Stimulated activated naive B cell treated with anti-CD40 and anti-IgM and Interleukin-4, amounts not matched to agents 10 μg/mL and 1 μg/mL and 100 μg/mL, for 72 hours (primary cell): Measurements from ENCODE around the gene SPATA31C2.

Experiments
- ATAC-seq, 2 donors: fragments of 150-1000 bp; cut with Tn5 transposase; replicated peaks; 2 replicates each; pipeline ENCODE4 v1.10.0; 2021; ENCODE audit warnings: moderate library complexity in 1 of 2
- DNase-seq: peaks from one replicate; pipeline ENCODE4 v3.0.0; 2021
- H3K27ac Mint-ChIP-seq: one replicate; pipeline ENCODE4 v1.8.0; 2022; ENCODE audit warnings: mild to moderate bottlenecking, mixed read lengths
- H3K27me3 Mint-ChIP-seq, 2 donors: one replicate each; pipeline ENCODE4 v1.8.0; 2022; ENCODE audit warnings: mixed read lengths in 2 of 2
- H3K36me3 Mint-ChIP-seq, 2 donors: one replicate each; pipeline ENCODE4 v1.8.0; 2022; ENCODE audit warnings: mixed read lengths in 2 of 2, mild to moderate bottlenecking in 1 of 2
- H3K4me1 Mint-ChIP-seq, 2 donors: one replicate each; pipeline ENCODE4 v1.8.0; 2022; ENCODE audit warnings: mixed read lengths in 2 of 2, mild to moderate bottlenecking in 1 of 2
- H3K4me3 Mint-ChIP-seq, 2 donors: one replicate each; pipeline ENCODE4 v1.8.0; 2022; ENCODE audit warnings: mild to moderate bottlenecking in 2 of 2, mixed read lengths in 2 of 2, moderate library complexity in 1 of 2
- H3K9me3 Mint-ChIP-seq, 2 donors: one replicate each; pipeline ENCODE4 v1.8.0; 2022; ENCODE audit warnings: mixed read lengths in 2 of 2, mild to moderate bottlenecking in 1 of 2

Gene SPATA31C2

GRCh38 chr9:88108779-88109178, 29.5 kb downstream of the SPATA31C2 start:
- peaks cover 26 to 36% of the 10 kb centered on the region in 2 donors for H3K27me3 Mint-ChIP-seq

GRCh38 chr9:88106492-88106891, 31.8 kb downstream of the SPATA31C2 start:
- no peaks in the 10 kb centered on the region for H3K36me3 Mint-ChIP-seq
- H3K27me3 Mint-ChIP-seq, result peaks cover 23 to 37% of the 10 kb centered on the region in 2 donors
- no peak overlapping the region for H3K27ac Mint-ChIP-seq
- peak in 1 of 2 donors; percentile 64 for ATAC-seq
- no peaks in the 10 kb centered on the region for H3K4me1 Mint-ChIP-seq
- H3K9me3 Mint-ChIP-seq, result peaks cover 5 to 6% of the 10 kb centered on the region in 2 donors
- no peak for DNase-seq
- H3K4me3 Mint-ChIP-seq, result no peak overlapping the region

More at GRCh38 chr9:88108779-88109178, 29.5 kb downstream of the SPATA31C2 start:
- H3K36me3 Mint-ChIP-seq, result no peaks in the 10 kb centered on the region
- DNase-seq, result no peak
- no peaks in the 10 kb centered on the region for H3K4me1 Mint-ChIP-seq
- no peak overlapping the region for H3K27ac Mint-ChIP-seq
- H3K9me3 Mint-ChIP-seq, result peaks cover 7 to 10% of the 10 kb centered on the region in 2 donors
- no peak overlapping the region for H3K4me3 Mint-ChIP-seq
- no peak for ATAC-seq

GRCh38 chr9:88092797-88093331, 45.4 kb downstream of the SPATA31C2 start:
- no peaks in the 10 kb centered on the region for H3K36me3 Mint-ChIP-seq
- H3K27me3 Mint-ChIP-seq, result peaks cover 1 to 8% of the 10 kb centered on the region in 2 donors
- no peaks in the 10 kb centered on the region for H3K4me1 Mint-ChIP-seq
- no peaks in the 10 kb centered on the region for H3K9me3 Mint-ChIP-seq
- no peak overlapping the region for H3K27ac Mint-ChIP-seq
- ATAC-seq (no peak), DNase-seq (no peak)
- no peak overlapping the region for H3K4me3 Mint-ChIP-seq

GRCh38 chr9:88090151-88090581, 48.1 kb downstream of the SPATA31C2 start:
- H3K27ac Mint-ChIP-seq, result no peak overlapping the region
- H3K9me3 Mint-ChIP-seq, result no peaks in the 10 kb centered on the region
- ATAC-seq (no peak), DNase-seq (no peak)
- no peaks in the 10 kb centered on the region for H3K4me1 Mint-ChIP-seq
- peaks cover 4 to 8% of the 10 kb centered on the region in 2 donors for H3K27me3 Mint-ChIP-seq
- no peak overlapping the region for H3K4me3 Mint-ChIP-seq
- H3K36me3 Mint-ChIP-seq, result no peaks in the 10 kb centered on the region

- no peak for DNase-seq
- H3K27ac Mint-ChIP-seq, result no peak overlapping the region
- peaks cover 0 to under 1% of the 10 kb centered on the region in 2 donors for H3K9me3 Mint-ChIP-seq
- no peaks in the 10 kb centered on the region for H3K36me3 Mint-ChIP-seq
- peaks cover 3 to 4% of the 10 kb centered on the region in 2 donors for H3K27me3 Mint-ChIP-seq
- H3K4me1 Mint-ChIP-seq, result no peaks in the 10 kb centered on the region
- H3K4me3 Mint-ChIP-seq, result no peak overlapping the region
- no peak for ATAC-seq
Observed at GRCh38 chr9:88087906-88088305, 50.4 kb downstream of the SPATA31C2 start.

GRCh38 chr9:88085476-88085875, 52.8 kb downstream of the SPATA31C2 start:
- Mint-ChIP-seq H3K36me3 (no peaks in the 10 kb centered on the region), H3K27ac (no peak overlapping the region), H3K4me3 (no peak overlapping the region), H3K4me1 (no peaks in the 10 kb centered on the region), H3K27me3 (peaks cover 4 to 5% of the 10 kb centered on the region in 2 donors), H3K9me3 (peaks cover 0 to 4% of the 10 kb centered on the region in 2 donors)
- DNase-seq, result no peak
- no peak for ATAC-seq

GRCh38 chr9:88084357-88085183, 53.7 kb downstream of the SPATA31C2 start:
- Mint-ChIP-seq H3K9me3 (peaks cover 0 to 4% of the 10 kb centered on the region in 2 donors), H3K27me3 (peaks cover 10 to 13% of the 10 kb centered on the region in 2 donors), H3K4me3 (no peak overlapping the region), H3K27ac (no peak overlapping the region), H3K36me3 (no peaks in the 10 kb centered on the region), H3K4me1 (no peaks in the 10 kb centered on the region)
- ATAC-seq (no peak), DNase-seq (no peak)
